Measurements from ENCODE around the gene MYO9A.

MYO9A gene

DNA sequence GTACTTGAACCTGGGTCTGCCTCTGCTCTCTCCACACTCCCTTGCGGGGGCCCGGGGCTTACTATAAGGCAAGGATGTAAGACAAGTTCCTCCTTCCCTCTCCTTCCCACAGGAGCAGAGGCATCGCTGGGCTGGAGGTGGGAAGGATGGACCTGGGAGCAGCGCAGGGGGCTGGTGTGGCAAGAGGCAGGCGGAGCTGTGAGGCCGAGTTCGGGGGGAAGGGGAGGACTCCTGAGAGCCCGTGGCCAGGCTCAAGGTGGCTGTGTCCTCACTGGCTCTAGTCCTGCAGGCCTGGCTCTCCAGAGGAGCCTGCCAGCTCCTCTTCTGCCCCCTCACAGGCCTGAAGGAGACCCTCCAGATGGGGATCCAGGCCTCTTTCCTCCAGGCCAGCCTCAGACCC is 308.6 kb downstream of the MYO9A start:
- DNase-seq (ENCODE audit: low read depth in 2 of 2) = no peak

DNA sequence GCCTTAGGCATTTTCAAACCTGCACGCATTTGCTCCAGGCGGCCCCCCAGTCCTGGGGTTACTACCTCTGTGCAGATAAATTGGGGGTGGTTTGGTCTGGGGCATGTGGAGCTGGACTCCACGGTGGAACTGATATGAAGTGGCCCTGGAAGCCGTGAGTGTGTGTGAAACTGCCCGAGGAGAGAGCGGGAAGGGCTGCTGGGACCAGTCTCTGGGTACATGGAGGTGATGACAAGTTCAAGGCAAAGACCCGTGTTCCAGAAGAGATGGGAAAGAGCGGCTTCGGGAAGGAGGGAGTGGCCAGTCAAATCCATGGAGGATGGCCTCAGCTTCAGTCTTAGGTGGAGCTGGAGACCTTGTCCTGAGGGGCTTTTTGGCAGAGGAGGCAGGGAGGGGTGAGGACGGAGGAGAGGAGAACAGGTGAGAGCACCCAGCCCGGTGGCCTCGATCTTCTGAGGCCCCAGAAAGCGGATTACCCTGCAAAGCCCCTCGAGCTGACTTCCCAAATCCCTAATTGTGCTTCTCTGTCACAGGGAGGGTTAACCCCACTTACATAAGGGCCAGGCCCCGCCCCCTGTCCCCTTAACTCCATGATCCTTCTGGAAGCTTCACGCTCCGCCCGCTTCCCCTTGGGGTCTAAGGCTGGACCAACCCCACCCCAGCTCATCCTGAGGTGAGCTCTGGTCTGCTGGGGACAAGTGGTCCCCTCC is 309.5 kb downstream of the MYO9A start:
- no peak for DNase-seq (ENCODE audit: low read depth in 2 of 2)

DNA sequence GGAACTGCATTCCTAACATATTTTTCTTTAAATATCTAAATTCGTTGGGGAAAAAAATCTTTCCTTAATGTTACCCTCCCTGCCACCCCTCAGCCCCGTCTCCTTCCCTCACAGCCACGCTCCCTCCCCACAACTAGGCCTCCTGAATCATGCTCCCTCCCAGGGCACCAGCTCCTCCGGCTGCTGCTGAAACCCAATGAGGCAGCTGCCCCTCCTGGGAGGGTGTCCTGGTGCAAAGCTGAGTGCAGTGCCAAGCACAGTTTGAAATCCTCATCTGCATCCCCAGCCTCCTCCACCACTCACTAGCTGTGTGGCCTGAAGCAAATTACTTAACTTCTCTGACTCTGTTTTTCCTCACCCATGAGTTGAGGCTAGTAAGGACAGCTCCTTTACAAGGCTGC is 310.3 kb downstream of the MYO9A start:
- DNase-seq (ENCODE audit: low read depth in 2 of 2) = no peak

DNA sequence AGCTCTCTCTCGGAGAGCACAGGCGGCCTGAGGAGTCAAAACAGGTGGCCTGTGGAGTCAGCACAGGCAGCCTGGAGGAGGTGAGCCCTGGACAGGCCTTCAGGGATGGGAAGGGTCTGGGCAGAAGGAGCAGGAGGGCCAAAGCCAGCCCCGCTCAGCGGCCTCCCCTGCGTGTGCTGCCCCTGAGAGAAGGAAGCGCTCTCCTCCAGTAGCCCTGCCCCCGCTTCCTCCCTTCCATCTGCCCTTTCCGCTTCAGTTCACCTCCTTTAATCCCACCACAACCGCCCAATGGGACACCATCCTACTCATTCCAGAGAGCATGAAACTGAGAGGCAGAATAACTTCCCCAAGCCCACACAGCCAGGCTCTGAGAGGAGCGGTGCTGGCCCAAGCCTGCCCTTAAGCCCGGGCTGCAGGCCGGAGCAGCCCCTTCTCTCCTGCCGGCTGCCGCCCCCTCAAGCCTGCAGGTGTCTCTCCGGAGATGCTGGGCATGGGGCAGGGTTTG is 310.8 kb downstream of the MYO9A start:
- DNase-seq (ENCODE audit: low read depth in 2 of 2) = no peak

DNA sequence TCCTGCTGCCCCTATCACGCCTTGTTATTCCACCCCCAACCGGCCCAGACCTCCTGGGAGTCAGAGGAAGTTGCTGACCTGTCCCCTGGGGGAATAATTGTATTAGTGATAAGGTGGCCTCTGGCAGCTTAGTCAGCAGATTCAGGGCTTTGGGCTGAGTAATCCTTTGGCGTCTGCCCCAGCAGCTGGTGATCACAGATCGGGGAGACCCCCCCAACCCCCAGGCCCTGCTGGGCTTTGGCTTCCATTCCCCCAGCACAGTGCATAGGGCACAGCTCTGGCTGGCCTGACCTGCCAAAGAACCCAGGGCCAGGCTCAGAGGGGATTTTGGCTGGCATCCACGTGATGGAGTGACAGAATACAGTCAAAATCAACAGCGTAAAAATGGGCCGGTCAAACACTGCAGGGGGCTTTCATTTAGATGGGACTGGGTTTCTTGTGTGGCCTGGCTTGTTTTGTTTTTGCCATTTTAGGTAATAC is 311.5 kb downstream of the MYO9A start:
- no peak for DNase-seq (ENCODE audit: low read depth in 2 of 2)

DNA sequence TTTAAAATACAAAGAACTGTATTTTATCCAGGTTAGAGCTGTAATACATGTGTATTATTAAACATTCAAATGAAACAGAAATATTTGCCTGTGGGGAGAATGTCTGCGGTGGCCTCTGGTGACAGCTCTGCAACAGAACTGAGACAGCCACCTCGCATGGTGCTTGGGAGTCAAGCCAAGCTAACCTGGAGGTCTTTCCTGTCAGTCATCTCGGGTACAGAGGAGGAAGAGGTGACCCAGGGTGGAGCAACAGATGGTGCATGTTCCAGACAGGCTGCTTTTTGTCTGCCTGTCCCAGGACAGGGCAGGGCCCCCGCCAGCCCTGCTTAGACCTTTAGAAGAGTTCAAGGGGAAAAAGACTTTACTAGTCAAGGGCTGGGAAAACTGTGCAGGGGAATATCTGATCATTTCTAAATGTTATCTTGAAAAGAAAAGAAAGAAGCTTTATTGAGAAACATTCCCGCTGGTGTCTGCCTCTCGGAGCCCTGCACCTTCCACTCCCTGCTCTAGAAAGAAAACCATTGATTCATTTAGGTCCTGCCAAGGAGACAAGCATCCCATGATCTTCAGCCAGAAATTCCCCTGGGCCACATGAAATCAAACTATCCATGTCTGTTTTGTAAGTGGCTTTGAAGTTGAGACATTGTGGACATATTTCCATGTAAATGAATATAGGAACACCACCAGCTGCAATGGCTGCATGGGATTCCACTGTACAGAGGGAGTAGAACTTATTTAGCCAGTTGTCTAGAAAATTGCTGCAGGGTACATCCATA is 313.1 kb downstream of the MYO9A start:
- no peak for DNase-seq (ENCODE audit: low read depth in 2 of 2)

DNA sequence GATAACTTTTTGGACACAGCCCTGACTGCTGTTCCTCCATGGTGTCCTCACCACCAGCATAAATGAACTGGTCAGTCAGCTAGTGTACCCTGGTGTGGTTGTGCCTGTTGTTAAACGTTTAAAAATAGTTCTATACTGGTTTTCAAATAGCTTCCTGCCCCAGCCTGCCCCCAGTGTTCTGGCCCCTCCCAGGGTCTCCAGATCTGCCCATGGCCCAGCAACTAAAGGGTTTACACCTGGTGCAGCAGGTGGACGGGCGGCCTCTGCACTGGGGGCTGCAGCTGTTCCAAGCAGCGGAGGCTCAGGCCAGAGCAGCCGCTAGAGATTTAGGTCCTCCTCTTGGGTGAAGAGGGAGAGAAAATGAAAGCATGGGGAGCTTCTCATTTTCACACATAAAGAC is 313.7 kb downstream of the MYO9A start:
- DNase-seq (ENCODE audit: low read depth in 2 of 2) = no peak

DNA sequence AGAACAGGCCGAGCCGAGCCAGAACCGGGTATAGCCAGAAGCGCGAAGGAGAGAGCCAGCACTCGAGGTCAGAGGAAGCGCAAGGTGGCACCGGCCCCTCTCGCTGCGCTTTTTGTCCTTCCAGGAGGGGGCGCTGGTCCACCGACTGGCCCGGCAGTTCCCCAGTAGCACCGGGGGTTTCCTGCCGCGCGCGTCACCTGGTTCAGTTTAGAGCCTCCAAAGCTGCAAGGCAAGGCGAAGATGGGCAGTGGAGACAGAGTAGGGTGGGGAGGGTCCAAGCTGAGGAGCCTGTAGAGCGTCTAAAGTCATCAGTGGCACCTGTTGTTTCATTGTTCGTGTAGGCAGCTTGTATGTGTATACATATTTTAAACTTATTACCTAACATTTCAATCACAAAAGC is 315.2 kb downstream of the MYO9A start:
- DNase-seq (ENCODE audit: low read depth in 2 of 2) = no peak

DNA sequence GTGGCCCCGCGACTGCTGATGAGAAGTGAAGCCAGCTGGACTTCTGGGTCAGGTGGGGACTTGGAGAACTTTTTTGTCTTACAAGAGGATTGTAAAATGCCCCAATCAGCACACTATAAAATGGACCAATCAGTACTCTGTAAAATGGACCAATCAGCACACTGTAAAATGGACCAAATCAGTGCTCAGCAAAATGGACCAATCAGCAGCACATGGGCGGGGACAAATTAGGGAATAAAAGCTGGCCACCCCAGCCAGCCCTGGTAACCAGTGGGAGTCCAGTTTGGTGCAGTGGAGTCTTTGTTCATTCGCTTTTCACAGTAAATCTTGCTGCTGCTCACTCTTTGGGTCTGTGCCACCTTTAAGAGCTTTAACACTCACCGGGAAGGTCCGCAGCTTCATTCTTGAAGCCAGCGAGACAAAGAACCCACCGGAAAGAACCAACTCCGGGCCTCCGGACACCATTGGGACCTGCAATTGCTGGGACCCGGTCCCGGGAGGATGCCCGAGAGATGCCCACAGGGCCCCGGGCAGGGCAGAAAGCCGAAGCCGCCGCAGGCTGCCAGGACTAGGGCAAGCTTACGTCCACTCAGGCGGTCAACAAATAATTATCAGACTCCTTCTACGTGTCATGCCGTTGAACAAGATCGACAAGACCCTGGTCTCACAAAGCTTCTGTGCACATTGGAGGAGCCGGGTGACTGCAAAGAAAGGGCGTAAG is 315.9 kb downstream of the MYO9A start:
- DNase-seq (ENCODE audit: low read depth in 2 of 2) = no peak

DNA sequence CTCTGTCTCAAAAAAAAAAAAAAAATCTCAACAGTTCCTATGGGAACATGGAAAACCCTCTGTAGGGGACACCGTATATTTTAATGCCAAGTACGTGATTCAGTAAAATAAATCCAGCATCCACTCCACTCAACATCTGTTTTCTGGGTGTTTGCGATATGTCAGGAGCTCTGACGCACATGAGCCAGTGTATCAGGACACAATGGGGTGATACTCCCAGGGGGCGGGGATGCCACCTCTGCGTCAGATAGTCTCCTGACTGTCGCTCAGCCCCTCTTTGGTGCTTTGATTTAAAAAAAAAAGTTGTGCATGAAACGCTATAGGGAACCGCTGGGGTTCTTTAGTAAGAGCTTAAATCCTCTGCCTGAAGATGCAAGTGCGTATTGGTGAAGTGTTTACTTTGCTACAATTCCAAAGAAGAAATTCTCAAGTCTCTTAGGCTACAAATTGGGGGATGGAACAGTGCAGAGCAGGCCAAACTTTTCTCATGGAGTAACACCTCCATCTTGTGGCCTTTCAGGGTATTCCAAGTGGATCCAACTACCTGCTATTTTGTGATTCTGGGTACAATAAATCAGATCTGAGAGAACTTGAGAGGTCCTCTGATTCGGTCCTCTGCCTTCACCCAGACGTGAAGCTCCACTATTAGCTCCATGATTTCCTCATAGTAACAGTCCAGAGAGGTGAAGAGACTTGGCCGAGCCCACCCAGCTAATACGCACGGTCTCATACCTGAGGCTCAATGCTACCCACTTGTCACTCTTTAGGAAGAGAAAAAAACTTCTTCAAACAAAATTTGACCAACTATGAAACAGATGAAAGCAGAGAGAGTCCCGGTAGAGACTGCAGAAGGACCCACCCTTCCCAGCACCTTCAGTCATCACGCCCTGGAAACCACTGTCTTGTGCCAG is 316.9 kb downstream of the MYO9A start:
- DNase-seq (ENCODE audit: low read depth in 2 of 2) = peak; percentile 48 to 53

DNA sequence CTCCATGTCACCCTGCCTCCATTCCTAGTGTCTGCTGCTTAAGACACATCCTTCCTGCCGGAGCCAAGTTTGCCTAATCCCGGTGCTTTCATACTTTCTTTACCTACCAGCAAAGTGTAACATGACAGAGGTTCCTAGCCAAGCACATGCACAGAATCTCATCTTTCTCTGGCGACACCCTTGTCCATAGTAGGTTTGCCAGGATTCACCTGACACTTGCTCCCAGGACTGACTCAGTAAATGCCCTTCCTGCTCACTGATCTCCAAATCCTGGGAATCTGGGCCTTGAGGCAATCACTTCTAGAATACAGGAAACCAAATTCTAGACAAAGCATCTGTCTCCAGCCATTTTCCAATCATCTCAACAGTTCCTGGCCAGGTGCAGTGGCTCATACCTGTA is 317.8 kb downstream of the MYO9A start:
- no peak for DNase-seq (ENCODE audit: low read depth in 2 of 2)

DNA sequence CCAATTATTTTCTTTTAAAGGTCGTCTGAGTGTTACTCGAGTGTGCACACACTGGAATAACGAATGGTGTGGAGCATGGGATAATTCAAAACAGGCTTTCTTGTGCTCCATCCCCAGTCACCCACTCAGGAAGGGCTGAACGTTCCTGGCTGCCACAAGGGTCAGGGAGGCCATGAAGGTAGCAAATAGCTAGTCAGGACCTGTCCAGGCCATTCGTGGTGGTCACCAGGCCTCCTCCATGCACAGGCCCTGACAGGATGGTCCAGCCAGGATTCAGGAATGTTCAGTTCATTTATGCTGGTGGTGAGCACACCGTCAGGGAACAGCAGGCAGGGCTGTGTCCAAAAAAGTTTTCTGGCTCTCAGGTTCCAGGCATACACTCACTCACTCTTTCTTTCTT is 319.3 kb downstream of the MYO9A start:
- DNase-seq (ENCODE audit: low read depth in 2 of 2) = no peak

DNA sequence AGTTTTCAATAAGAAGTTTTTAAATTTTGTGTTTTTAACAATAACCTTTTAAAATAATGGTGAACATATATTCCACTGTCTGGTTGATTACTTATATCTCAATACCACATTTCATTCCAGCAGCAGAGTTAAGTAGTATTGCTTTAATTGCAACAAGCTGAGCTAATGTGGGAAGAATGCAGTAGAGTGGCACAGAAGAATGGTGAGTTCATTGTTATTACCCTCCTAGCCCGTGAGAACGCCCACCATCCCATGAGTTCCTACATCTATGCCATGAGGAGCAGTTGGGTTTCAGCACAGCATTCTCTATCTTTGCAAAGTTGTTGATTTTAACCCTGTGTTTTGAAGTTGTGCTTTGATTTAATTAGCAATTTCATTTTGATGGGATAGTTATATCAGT is 325.4 kb downstream of the MYO9A start:
- DNase-seq (ENCODE audit: low read depth in 2 of 2) = no peak

DNA sequence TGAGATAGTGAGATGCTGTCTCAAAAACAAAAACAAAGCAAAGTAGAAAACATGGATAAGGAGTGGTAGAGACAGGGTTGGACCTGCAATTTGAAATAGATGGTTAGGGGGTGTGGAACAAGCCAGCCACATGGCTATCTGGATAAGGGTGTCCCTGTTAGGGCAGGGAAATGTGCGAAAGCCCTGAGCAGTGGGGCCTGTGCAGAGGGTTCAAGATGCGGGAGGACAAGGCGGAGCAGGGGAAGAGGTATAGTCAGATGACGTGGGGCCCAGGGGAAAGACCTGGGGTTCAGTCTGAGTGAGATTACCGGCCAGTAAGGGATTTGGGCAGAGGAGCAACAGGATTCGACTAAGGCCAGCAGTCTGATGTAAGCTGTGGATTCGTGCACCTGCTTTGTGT is 326.0 kb downstream of the MYO9A start:
- DNase-seq (ENCODE audit: low read depth in 2 of 2) = no peak

DNA sequence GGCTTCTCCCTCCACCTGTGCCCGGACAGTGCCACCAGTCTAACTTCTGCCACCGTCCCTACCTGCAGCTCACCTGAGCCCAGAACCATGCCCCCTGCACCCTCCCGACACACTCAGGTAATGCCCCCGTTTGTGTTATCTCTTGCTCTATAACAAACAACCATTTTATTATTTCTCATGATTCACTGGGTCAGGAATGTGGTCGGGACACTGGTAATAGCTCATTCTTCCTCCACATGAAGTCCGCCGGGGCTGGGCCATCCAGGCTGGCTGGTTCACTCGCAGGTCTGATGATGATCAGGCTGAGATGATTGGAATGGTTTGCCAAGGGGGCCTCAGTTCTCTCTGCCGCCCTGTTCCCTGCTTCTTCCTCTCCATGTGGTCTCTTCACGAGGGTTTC is 327.9 kb downstream of the MYO9A start:
- DNase-seq (ENCODE audit: low read depth in 2 of 2) = no peak

DNA sequence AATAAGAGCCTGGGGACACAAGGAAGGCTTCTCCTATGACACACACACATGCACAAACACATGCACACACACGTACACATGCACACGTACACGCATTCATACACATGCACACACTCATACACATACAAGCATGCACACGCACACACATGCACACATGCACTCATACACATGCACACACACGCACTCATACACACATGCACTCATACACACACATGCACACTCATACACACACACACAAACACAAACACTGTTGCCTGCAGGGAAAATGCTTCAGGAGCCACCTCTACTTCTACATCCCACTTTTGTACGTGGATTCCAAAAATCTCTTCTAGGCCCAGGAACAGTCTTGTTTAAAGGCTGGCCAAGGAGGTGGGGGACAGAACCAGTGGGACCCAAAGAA is 328.3 kb downstream of the MYO9A start:
- DNase-seq (ENCODE audit: low read depth in 2 of 2) = no peak

DNA sequence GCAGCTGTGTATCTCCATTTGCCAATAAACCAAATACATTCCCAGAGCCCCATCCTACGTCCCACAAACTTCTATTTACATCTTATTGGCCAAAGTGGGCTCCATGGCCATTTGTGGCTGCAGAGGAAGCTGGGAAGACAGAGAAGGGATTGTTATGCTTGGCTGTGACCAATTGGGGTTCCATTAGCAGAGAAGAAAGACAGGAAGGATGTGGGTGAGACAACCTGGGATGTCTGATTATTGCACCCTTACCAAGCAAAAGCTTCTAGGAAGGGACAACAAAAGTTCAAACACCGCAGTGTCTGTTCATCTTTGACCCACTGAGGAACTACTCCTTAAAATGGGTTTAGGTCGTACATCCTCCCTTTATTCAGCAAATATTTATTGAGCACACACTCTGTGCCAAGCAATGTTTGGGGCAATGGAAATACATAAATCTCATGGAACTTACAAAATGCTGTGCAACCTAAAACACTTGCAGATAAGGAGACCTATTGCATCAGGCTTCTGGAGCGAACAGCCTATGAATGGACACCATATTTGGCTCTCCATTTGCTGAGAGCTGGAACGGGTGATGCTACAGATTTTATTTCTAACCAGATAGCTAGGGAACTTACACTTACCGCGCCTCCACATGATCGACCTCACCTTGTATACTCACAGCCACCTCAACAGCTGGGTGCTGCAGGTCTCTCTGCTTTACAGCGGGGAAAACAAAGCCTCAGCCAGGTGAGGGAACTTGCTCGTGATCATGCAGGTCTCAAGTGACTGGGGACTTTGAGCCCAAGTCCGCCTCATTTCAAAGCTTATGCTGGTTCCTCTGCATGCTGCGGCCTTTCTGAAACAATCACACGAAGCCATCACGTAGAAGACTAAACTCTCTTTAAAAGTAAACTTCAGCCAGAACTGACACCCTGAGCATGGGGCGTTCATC is 329.0 kb downstream of the MYO9A start:
- no peak for DNase-seq (ENCODE audit: low read depth in 2 of 2)

DNA sequence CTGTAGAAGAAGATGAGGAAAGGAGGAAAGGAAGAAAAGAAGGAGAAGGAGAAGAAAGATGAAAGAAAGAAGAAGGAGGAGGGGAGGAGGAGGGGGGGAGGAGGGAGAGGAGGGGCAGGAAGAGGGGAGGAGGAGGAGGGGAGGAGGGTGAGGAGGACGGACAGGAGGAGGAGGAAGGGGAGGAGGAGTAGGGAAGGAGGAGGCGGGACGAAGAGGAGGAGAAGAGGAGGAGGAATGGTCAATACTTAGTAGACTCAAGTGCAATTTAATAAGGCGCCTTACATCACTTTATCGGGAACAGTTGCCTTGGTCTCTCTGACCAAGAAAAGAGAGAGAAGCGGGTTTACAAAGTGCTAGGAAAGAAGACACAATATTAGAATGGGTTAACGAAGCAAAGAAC is 331.3 kb downstream of the MYO9A start:
- no peak for DNase-seq (ENCODE audit: low read depth in 2 of 2)

DNA sequence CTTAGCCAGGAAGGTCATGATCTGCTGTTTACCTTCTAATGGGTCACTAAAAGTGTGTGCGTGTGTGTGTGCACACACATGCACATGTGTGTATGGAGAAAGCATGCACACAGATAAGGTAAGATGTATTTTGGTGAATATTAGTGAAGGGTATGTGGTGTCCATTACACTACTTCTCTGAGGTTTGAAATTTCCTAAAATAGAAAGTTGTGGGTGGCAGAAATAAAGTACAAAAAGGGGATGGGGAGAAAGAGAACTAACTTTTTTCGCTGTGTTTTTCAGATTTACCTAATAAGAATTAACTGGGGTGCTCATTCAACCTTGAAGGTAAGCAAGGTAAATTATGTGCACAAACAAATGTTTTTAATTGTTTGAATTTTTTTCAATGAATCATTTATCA is 332.0 kb downstream of the MYO9A start:
- DNase-seq (ENCODE audit: low read depth in 2 of 2) = no peak

DNA sequence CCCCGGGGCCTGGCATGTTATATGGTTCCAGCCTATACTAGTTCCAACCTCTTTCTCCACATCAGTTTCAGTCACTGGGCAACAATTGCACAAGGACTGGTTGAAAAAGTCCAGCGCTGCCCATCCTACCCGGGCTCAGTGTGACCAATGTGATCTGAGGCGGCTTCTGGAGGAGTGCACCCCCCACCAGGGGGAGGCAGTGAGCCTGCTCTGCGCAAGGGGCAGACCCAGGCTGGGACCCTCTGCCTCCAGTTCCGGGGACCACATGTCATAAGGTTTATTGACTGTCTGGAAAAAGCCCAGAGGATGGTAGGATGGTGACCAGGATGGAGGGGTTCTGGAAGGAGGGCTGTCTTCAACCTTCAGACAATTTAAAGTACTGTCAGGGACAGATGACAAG is 333.2 kb downstream of the MYO9A start:
- no peak for DNase-seq (ENCODE audit: low read depth in 2 of 2)

All from fibroblast of skin of left biceps (primary cell).